ENCODE data around the gene DDX43.
"Not testable (repeated sequence)": the region's sequence is repeated elsewhere in the genome, so short reads cannot be mapped to it uniquely, and the experiment has no call there.

The DDX43 gene

GRCh38 chr6:73377225-73377624, 17.4 kb upstream of the DDX43 start:
- no peaks in the 10 kb centered on the region for H3K36me3 ChIP-seq (ENCODE audit: control insufficient read depth in 1 of 2, insufficient read depth in 2 of 2, low read length in 2 of 2)
- no peak overlapping the region for H2BK120ac ChIP-seq (ENCODE audit: insufficient read depth, low read length, poor library complexity)
- H3K4me1 ChIP-seq (ENCODE audit: control insufficient read depth in 1 of 2, insufficient read depth in 2 of 2, low read length in 2 of 2) = no peaks in the 10 kb centered on the region
- H3K14ac ChIP-seq (ENCODE audit: low read length) = no peak overlapping the region
- no peaks in the 10 kb centered on the region for H3K27me3 ChIP-seq (ENCODE audit: insufficient read depth, low read length)
- H2BK5ac ChIP-seq (ENCODE audit: low read depth, low read length, poor library complexity) = no peak overlapping the region
- no peaks in the 10 kb centered on the region for H3K79me1 ChIP-seq (ENCODE audit: low read length)
- no peak overlapping the region for H3K4me2 ChIP-seq (ENCODE audit: low read length)
- H3K9me3 ChIP-seq (ENCODE audit: insufficient read depth, low read depth, low read length) = peaks cover 4% of the 10 kb centered on the region
- H3K4me3 ChIP-seq (ENCODE audit: low read depth, low read length) = no peak overlapping the region
- H4K12ac ChIP-seq (ENCODE audit: low read depth, low read length) = no peak overlapping the region
- H2AK5ac ChIP-seq (ENCODE audit: low read length) = no peak overlapping the region
- no peak overlapping the region for H2BK12ac ChIP-seq (ENCODE audit: low read length)
- no CpG with 5 or more reads among the region's 3 CpGs for WGBS (ENCODE audit: extremely low coverage, insufficient coverage, insufficient read length)
- H3K9ac ChIP-seq (ENCODE audit: low read length) = no peak overlapping the region
- no peak overlapping the region for H3K18ac ChIP-seq (ENCODE audit: low read length)
- no peak overlapping the region for H3K23ac ChIP-seq (ENCODE audit: low read length)
- H3K27ac ChIP-seq (ENCODE audit: low read depth, low read length) = no peak overlapping the region
- H2AFZ ChIP-seq (ENCODE audit: insufficient read depth, low read length, poor library complexity) = no peak overlapping the region
- H4K91ac ChIP-seq (ENCODE audit: low read depth, low read length) = no peak overlapping the region
- H3K4ac ChIP-seq (ENCODE audit: low read depth, low read length) = no peak overlapping the region
- no peak for DNase-seq
- H4K8ac ChIP-seq (ENCODE audit: low read depth, low read length) = no peak overlapping the region
- H3K79me2 ChIP-seq (ENCODE audit: control insufficient read depth, insufficient read depth, low read length, poor library complexity) = no peaks in the 10 kb centered on the region

- not testable (repeated sequence) for H3K4me2 ChIP-seq (ENCODE audit: low read length); H3K9ac ChIP-seq (ENCODE audit: low read length); H3K27me3 ChIP-seq (ENCODE audit: insufficient read depth, low read length); H3K14ac ChIP-seq (ENCODE audit: low read length); H3K4ac ChIP-seq (ENCODE audit: low read depth, low read length); H2BK12ac ChIP-seq (ENCODE audit: low read length); H2AK5ac ChIP-seq (ENCODE audit: low read length); H3K9me3 ChIP-seq (ENCODE audit: insufficient read depth, low read depth, low read length); H3K36me3 ChIP-seq (ENCODE audit: control insufficient read depth in 1 of 2, insufficient read depth in 2 of 2, low read length in 2 of 2); H3K23ac ChIP-seq (ENCODE audit: low read length); H3K4me3 ChIP-seq (ENCODE audit: low read depth, low read length); H2BK120ac ChIP-seq (ENCODE audit: insufficient read depth, low read length, poor library complexity); H3K27ac ChIP-seq (ENCODE audit: low read depth, low read length); H3K79me2 ChIP-seq (ENCODE audit: control insufficient read depth, insufficient read depth, low read length, poor library complexity); H2BK5ac ChIP-seq (ENCODE audit: low read depth, low read length, poor library complexity); H2AFZ ChIP-seq (ENCODE audit: insufficient read depth, low read length, poor library complexity); H4K91ac ChIP-seq (ENCODE audit: low read depth, low read length); H3K79me1 ChIP-seq (ENCODE audit: low read length); H4K12ac ChIP-seq (ENCODE audit: low read depth, low read length); H3K18ac ChIP-seq (ENCODE audit: low read length); H4K8ac ChIP-seq (ENCODE audit: low read depth, low read length); H3K4me1 ChIP-seq (ENCODE audit: control insufficient read depth in 1 of 2, insufficient read depth in 2 of 2, low read length in 2 of 2); DNase-seq
- no CpG with 5 or more reads among the region's 10 CpGs for whole genome bisulfite sequencing (ENCODE audit: extremely low coverage, insufficient coverage, insufficient read length)
Observed at GRCh38 chr6:73381531-73381930, 13.1 kb upstream of the DDX43 start.

DNA sequence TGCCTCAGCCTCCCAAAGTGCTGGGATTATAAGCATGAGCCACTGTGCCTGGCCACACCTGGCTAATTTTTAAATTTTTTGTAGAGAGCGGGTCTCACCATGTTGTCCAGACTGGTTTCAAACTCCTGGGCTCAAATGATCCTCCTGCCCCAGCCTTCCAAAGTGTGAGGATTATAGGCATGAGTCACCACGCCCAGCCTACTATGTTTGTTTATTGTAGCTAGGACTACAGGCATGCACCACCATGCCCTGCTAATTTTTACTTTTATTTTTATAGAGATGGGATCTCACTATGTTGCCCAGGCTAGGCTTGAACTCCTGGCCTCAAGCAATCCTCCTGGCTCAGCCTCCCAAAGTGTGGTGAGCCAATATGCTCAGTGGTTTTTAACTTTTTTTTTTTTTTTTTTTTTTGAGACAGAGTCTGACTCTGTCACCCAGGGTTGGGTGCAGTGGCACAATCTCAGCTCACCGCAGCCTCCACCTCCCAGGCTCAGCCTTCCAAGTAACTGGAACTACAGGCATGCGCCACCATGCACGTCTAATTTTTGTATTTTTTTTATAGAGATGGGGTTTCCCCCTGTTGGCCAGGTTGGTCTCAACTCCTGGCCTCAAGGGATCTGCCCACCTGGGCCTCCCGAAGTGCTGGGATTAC, 12.0 kb upstream of the DDX43 start:
- H3K18ac ChIP-seq (ENCODE audit: low read length) = no peak overlapping the region
- no peak overlapping the region for H3K4ac ChIP-seq (ENCODE audit: low read depth, low read length)
- H4K8ac ChIP-seq (ENCODE audit: low read depth, low read length) = no peak overlapping the region
- H3K4me2 ChIP-seq (ENCODE audit: low read length) = no peak overlapping the region
- no peak overlapping the region for H2AFZ ChIP-seq (ENCODE audit: insufficient read depth, low read length, poor library complexity)
- no peak overlapping the region for H3K27ac ChIP-seq (ENCODE audit: low read depth, low read length)
- H2BK120ac ChIP-seq (ENCODE audit: insufficient read depth, low read length, poor library complexity) = no peak overlapping the region
- H3K14ac ChIP-seq (ENCODE audit: low read length) = no peak overlapping the region
- peak; percentile 89 to 96 for DNase-seq
- H3K4me3 ChIP-seq (ENCODE audit: low read depth, low read length) = no peak overlapping the region
- no peak overlapping the region for H4K91ac ChIP-seq (ENCODE audit: low read depth, low read length)
- H3K4me1 ChIP-seq (ENCODE audit: control insufficient read depth in 1 of 2, insufficient read depth in 2 of 2, low read length in 2 of 2) = no peaks in the 10 kb centered on the region
- H3K27me3 ChIP-seq (ENCODE audit: insufficient read depth, low read length) = no peaks in the 10 kb centered on the region
- no peak overlapping the region for H3K23ac ChIP-seq (ENCODE audit: low read length)
- H2BK12ac ChIP-seq (ENCODE audit: low read length) = no peak overlapping the region
- no CpG with 5 or more reads among the region's 6 CpGs for WGBS (ENCODE audit: extremely low coverage, insufficient coverage, insufficient read length)
- H3K79me2 ChIP-seq (ENCODE audit: control insufficient read depth, insufficient read depth, low read length, poor library complexity) = no peaks in the 10 kb centered on the region
- no peak overlapping the region for H4K12ac ChIP-seq (ENCODE audit: low read depth, low read length)
- no peaks in the 10 kb centered on the region for H3K79me1 ChIP-seq (ENCODE audit: low read length)
- H3K36me3 ChIP-seq (ENCODE audit: control insufficient read depth in 1 of 2, insufficient read depth in 2 of 2, low read length in 2 of 2) = no peaks in the 10 kb centered on the region
- no peaks in the 10 kb centered on the region for H3K9me3 ChIP-seq (ENCODE audit: insufficient read depth, low read depth, low read length)
- no peak overlapping the region for H2AK5ac ChIP-seq (ENCODE audit: low read length)
- H2BK5ac ChIP-seq (ENCODE audit: low read depth, low read length, poor library complexity) = no peak overlapping the region
- H3K9ac ChIP-seq (ENCODE audit: low read length) = no peak overlapping the region

- Histone ChIP-seq H4K8ac (ENCODE audit: low read depth, low read length) (no peak overlapping the region), H3K36me3 (ENCODE audit: control insufficient read depth in 1 of 2, insufficient read depth in 2 of 2, low read length in 2 of 2) (no peaks in the 10 kb centered on the region), H2AK5ac (ENCODE audit: low read length) (no peak overlapping the region), H2AFZ (ENCODE audit: insufficient read depth, low read length, poor library complexity) (peak overlapping the region; percentile 37), H3K4me2 (ENCODE audit: low read length) (peak overlapping the region; percentile 57), H3K79me2 (ENCODE audit: control insufficient read depth, insufficient read depth, low read length, poor library complexity) (no peaks in the 10 kb centered on the region), H3K23ac (ENCODE audit: low read length) (no peak overlapping the region), H3K4me1 (ENCODE audit: control insufficient read depth in 1 of 2, insufficient read depth in 2 of 2, low read length in 2 of 2) (no peaks in the 10 kb centered on the region), H3K27me3 (ENCODE audit: insufficient read depth, low read length) (no peaks in the 10 kb centered on the region), H3K9me3 (ENCODE audit: insufficient read depth, low read depth, low read length) (peaks cover 2% of the 10 kb centered on the region), H2BK12ac (ENCODE audit: low read length) (no peak overlapping the region), H3K4me3 (ENCODE audit: low read depth, low read length) (no peak overlapping the region), H3K18ac (ENCODE audit: low read length) (no peak overlapping the region), H2BK5ac (ENCODE audit: low read depth, low read length, poor library complexity) (no peak overlapping the region), H4K91ac (ENCODE audit: low read depth, low read length) (no peak overlapping the region), H3K9ac (ENCODE audit: low read length) (no peak overlapping the region), H4K12ac (ENCODE audit: low read depth, low read length) (no peak overlapping the region), H3K14ac (ENCODE audit: low read length) (no peak overlapping the region), H3K79me1 (ENCODE audit: low read length) (peaks cover 2% of the 10 kb centered on the region), H3K27ac (ENCODE audit: low read depth, low read length) (no peak overlapping the region), H3K4ac (ENCODE audit: low read depth, low read length) (no peak overlapping the region), H2BK120ac (ENCODE audit: insufficient read depth, low read length, poor library complexity) (no peak overlapping the region)
- DNase-seq = no peak
- WGBS (ENCODE audit: extremely low coverage, insufficient coverage, insufficient read length) = no CpG with 5 or more reads among the region's 4 CpGs
Observed at GRCh38 chr6:73388433-73388799, 6.2 kb upstream of the DDX43 start.

Data from trophoblast cell (in vitro differentiated cells and primary cell).